HG02642 (cell line): ENCODE data around the gene RPS4Y2.

Source experiments
- ATAC-seq: cut with Tn5 transposase; IDR thresholded peaks from one replicate; pipeline ENCODE4 v1.9.1; 2021; ENCODE audit warnings: mild to moderate bottlenecking; ENCODE audit not compliant: unreplicated experiment, poor library complexity

RPS4Y2 gene

GRCh38 chrY:20755808-20756207 is at the start of gene RPS4Y2:
Gene RPS4Y2, plus strand, starts transcription at chrY:20756108. Its CDS starts 56 bp downstream, at chrY:20756164.
- no peak for ATAC-seq

GRCh38 chrY:20714391-20714790 is 41.5 kb upstream of the RPS4Y2 start:
- peak; percentile 73 for ATAC-seq

DNA sequence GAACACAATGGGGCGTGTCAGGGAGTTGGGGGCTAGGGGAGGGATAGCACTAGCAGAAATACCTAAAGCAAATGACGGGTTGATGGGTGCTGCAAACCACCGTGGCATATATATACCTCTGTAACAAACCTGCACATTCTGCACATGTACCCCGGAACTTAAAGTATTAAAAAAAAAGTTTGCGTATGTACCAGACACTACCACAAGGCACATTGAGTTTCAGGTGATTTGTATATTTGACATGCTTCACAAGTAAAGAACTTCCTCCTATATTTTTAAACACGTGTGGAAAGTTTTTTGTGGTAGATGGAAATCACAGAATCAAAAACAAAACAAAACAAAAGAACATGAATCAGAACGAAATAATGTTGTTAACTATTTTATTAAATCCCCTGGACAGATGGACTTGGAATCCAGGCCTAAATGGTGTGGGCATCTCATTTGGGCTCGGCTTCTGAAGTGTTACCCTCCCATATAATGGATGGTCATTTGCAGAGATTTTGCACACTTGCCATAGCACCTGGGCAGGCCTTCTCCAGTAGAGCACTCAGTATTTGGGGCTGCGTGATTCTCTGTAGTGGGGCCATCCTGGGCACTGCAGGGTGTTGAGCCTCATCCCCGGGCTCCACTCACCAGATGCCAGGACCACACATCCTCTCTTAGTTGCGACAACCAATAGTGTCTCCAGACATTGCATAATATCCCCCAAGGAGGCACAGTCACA is 29.6 kb upstream of the RPS4Y2 start:
- ATAC-seq, result peak; percentile 89

- peak; percentile 97 for ATAC-seq
Measured at GRCh38 chrY:20735200-20735599, 20.7 kb upstream of the RPS4Y2 start.

GRCh38 chrY:20739806-20740205 is 16.1 kb upstream of the RPS4Y2 start:
- no peak for ATAC-seq

GRCh38 chrY:20740609-20741008 is 15.3 kb upstream of the RPS4Y2 start:
- ATAC-seq, result no peak

- no peak for ATAC-seq
Measured at GRCh38 chrY:20745060-20745459, 10.8 kb upstream of the RPS4Y2 start.

GRCh38 chrY:20746919-20747318 is 9.0 kb upstream of the RPS4Y2 start:
- ATAC-seq, result no peak

DNA sequence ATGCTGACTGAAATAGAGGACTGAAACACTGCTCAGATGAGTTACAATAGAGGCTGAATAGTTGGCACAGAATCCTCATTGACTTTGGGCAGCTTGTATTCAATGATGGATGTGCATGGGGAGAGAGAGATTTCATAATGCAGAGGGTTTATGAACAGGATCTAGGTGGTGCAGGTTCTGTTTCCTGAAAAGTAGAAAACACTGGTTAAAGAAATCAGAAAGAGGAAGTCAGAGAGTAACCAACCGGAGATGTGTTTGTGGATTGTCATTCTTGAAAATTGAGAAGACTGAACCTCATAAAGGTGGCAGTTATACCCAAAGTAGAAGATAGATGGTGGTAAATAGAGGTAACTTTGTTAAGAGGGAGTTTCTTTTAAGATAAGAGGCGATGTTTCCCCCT is 8.0 kb downstream of the RPS4Y2 start:
- peak; percentile 51 for ATAC-seq

DNA sequence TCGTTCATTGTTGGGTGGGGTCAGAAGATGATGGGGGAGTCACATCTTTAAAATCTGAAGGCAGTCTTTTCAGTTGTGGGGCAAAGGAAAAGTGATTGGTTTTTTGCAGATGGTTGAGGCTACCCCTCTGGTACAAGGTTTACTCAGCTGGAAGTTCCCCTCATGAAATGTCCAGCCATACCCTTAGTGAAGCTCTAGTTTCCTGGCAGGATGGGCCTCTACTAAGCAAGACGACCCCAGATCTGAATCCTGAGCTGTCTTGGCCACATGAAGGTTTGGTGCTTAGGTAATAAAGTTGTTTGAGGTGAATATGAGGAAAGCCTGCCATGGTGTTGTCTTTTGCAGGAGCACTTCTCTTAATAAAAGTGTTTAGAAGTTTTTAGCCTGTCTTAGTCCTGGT is 9.2 kb downstream of the RPS4Y2 start:
- no peak for ATAC-seq

GRCh38 chrY:20770755-20771154 is 14.8 kb downstream of the RPS4Y2 start:
- ATAC-seq, result no peak

DNA sequence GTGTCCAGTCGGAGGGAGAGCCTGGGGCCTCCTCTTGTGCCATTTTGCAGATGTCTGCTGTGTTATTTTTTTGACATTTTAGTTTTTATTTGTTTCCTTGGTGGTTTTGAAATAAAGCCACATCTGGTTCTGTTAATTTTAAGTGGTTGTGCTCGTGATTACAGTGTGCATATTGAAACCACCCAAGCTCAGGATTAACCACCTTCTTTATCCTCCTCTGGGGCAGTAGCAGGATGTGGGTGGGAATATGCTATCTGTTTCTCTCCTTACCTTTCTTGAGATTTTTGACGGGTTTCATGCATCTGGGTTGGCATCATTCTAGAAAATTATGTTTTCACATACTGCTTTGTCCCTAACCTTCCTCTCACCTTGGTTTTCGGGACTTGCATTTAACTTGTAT is 20.2 kb downstream of the RPS4Y2 start:
- ATAC-seq, result no peak

GRCh38 chrY:20780104-20780654 is 24.3 kb downstream of the RPS4Y2 start:
- ATAC-seq, result no peak

- no peak for ATAC-seq
Measured at GRCh38 chrY:20780776-20781175, 24.9 kb downstream of the RPS4Y2 start.

GRCh38 chrY:20781408-20781807 is 25.5 kb downstream of the RPS4Y2 start:
- ATAC-seq, result no peak

DNA sequence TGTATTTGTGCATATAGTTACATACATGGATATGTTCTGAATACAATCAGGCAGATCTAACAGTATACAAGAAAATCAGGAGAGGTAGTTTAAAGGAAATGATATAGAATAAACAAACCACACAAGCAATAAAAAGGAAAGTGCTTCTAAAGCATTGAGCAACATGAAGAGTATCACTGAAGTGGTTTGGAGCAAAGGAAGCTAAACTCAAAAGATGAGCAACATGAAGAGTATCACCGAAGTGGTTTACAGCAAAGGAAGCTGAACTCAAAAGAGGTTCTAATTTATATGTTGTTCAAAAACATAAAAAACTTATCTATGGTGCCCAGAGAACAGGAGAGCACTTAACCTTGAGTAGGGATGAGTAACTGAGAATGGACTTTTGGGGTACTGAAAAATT is 29.1 kb downstream of the RPS4Y2 start:
- ATAC-seq, result no peak

- ATAC-seq, result peak; percentile 83
Measured at GRCh38 chrY:20787076-20787475, 31.2 kb downstream of the RPS4Y2 start.

- ATAC-seq, result peak; percentile 96
Measured at GRCh38 chrY:20798351-20799049, 42.6 kb downstream of the RPS4Y2 start.

GRCh38 chrY:20802659-20803058 is 46.8 kb downstream of the RPS4Y2 start:
- ATAC-seq, result no peak

GRCh38 chrY:20806243-20806642 is 50.3 kb downstream of the RPS4Y2 start:
- ATAC-seq, result no peak

DNA sequence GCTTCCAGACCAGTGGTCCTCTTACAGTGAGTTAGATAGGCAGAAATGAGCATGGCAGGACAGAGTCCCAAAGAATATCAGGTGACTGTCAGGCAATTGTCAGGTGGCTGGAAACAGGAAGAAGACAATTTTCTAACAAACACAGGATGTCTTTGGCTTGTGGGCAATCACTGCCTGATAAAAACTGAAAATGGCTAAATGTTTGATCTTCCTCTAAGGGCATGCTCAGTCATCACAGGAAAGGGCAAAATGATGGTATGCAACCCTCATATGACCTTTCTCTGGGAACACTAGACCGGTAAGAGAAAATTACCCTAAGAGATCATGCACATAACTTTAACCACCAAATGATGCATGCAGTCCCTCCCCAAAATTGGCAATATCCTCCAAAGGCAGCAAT is 57.6 kb downstream of the RPS4Y2 start:
- no peak for ATAC-seq

DNA sequence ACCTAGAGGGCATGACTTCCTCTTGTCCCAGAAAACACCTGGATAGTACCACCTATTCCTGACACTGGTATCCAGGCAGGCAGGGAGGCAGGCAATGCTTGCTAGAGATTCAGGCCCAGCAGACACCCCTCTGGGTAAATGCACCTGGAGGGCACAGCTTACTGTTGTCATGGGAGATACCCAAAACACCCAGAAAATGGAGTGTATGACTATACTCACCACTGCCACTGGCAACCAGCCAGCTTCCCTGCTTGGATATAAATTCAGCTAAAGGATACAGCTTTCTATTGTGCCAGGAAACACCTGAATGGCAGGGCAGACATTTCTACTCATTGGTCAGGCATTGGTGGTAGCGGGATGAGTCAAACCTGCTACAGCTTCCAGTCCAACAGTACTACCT is 58.9 kb downstream of the RPS4Y2 start:
- no peak for ATAC-seq
